IMR-90 (cell line): ENCODE measurements around the gene PARP16. TPM values are rescaled to one million over a fixed set of nuclear protein-coding genes. Genes with fewer than 3 reads are reported as not detected.

ENCODE experiments used
- ATAC-seq: fragments of 200-7000 bp; cut with Tn5 transposase; 2 replicates; pipeline ENCODE4 v1.9.1; 2020; ENCODE audit warnings: low read depth, mild to moderate bottlenecking, moderate library complexity
- BruUV-seq: library from RNA; stranded (reverse); fragments of 400-500 nt; replicated peaks from 2 replicates; lab custom pipeline; 2021; lab: Mats Ljungman, UMichigan
- CTCF ChIA-PET: fragments of 300-600 bp; formaldehyde crosslinking; extraction: SDS; loops from one replicate; lab custom pipeline; 2021; ENCODE audit warnings: antibody characterized with exemption; lab: Yijun Ruan, JAX
- POLR2A ChIA-PET: fragments of 300-600 bp; sonication (Branson Sonifier 250); formaldehyde crosslinking; loops from one replicate; lab custom pipeline; 2022; ENCODE audit warnings: antibody characterized with exemption; ENCODE audit not compliant: unreplicated experiment; lab: Charles Lee
- DNase-seq: peaks from one replicate; pipeline ENCODE4 v3.0.0; 2013
- H2AFZ ChIP-seq: replicated peaks from 2 replicates; pipeline ENCODE3; 2013; ENCODE audit warnings: low read length, mild to moderate bottlenecking; ENCODE audit not compliant: poor library complexity
- H2AK5ac ChIP-seq: 2 replicates; pipeline ENCODE4 v1.6.1; 2013; ENCODE audit warnings: low read depth, low read length, inconsistent platforms
- H2AK9ac ChIP-seq: replicated peaks from 2 replicates; pipeline ENCODE3; 2013; ENCODE audit warnings: mild to moderate bottlenecking, low read depth, low read length, moderate library complexity; ENCODE audit not compliant: poor library complexity
- H2BK120ac ChIP-seq: 2 replicates; pipeline ENCODE4 v1.6.1; 2013; ENCODE audit warnings: low read depth, low read length, inconsistent platforms
- H2BK15ac ChIP-seq: 3 replicates; pipeline ENCODE4 v1.6.1; 2013; ENCODE audit warnings: low read depth, low read length, inconsistent platforms
- H2BK20ac ChIP-seq: 2 replicates; pipeline ENCODE4 v1.6.1; 2013; ENCODE audit warnings: low read depth, mild to moderate bottlenecking, inconsistent platforms, low read length, moderate library complexity
- H2BK5ac ChIP-seq: 2 replicates; pipeline ENCODE4 v1.6.1; 2013; ENCODE audit warnings: mild to moderate bottlenecking, low read depth, low read length, inconsistent platforms; ENCODE audit not compliant: poor library complexity, severe bottlenecking
- H3K14ac ChIP-seq: replicated peaks from 2 replicates; pipeline ENCODE4 v1.6.1; 2013; ENCODE audit warnings: low read depth, low read length, inconsistent platforms
- H3K18ac ChIP-seq: 2 replicates; pipeline ENCODE4 v1.6.1; 2013; ENCODE audit warnings: low read depth, low read length, control low read depth
- H3K23ac ChIP-seq: 2 replicates; pipeline ENCODE4 v1.6.1; 2013; ENCODE audit warnings: low read depth, low read length, inconsistent platforms
- H3K27ac ChIP-seq: 2 replicates; pipeline ENCODE4 v1.5.1; 2013; ENCODE audit warnings: mild to moderate bottlenecking, control low read depth, low read length; ENCODE audit not compliant: insufficient read depth
- H3K27me3 ChIP-seq: 2 replicates; pipeline ENCODE4 v1.6.1; 2013; ENCODE audit warnings: low read length; ENCODE audit not compliant: control insufficient read depth, insufficient read depth
- H3K36me3 ChIP-seq: 2 replicates; pipeline ENCODE4 v1.6.1; 2013; ENCODE audit warnings: low read length, mixed read lengths; ENCODE audit not compliant: control insufficient read depth, insufficient read depth
- H3K4ac ChIP-seq: 2 replicates; pipeline ENCODE4 v1.6.1; 2013; ENCODE audit warnings: low read depth, low read length, inconsistent platforms
- H3K4me1 ChIP-seq: 2 replicates; pipeline ENCODE4 v1.6.1; 2013; ENCODE audit warnings: low read length, mixed read lengths; ENCODE audit not compliant: control insufficient read depth, insufficient read depth
- H3K4me2 ChIP-seq: 2 replicates; pipeline ENCODE4 v1.6.1; 2013; ENCODE audit warnings: low read depth, mild to moderate bottlenecking, control low read depth, low read length, moderate library complexity
- H3K4me3 ChIP-seq: 2 replicates; pipeline ENCODE4 v1.5.1; 2013; ENCODE audit warnings: low read depth, mild to moderate bottlenecking, control low read depth, low read length, moderate library complexity; ENCODE audit not compliant: insufficient read depth
- H3K56ac ChIP-seq: 2 replicates; pipeline ENCODE4 v1.6.1; 2013; ENCODE audit warnings: low read length, inconsistent platforms; ENCODE audit not compliant: insufficient read depth; ENCODE audit errors: extremely low read depth
- H3K79me1 ChIP-seq, 2 experiments: 2 replicates each; pipeline ENCODE4 v1.6.1; 2013; ENCODE audit warnings: low read length in 2 of 2, inconsistent platforms in 1 of 2, low read depth in 1 of 2
- H3K9ac ChIP-seq: 2 replicates; pipeline ENCODE4 v1.6.1; 2013; ENCODE audit warnings: low read depth, low read length, control low read depth
- H3K9me1 ChIP-seq: 2 replicates; pipeline ENCODE4 v1.6.1; 2013; ENCODE audit warnings: low read length, inconsistent platforms; ENCODE audit not compliant: insufficient read depth
- H3K9me3 ChIP-seq: 2 replicates; pipeline ENCODE4 v1.6.1; 2013; ENCODE audit warnings: low read length; ENCODE audit not compliant: control insufficient read depth, insufficient read depth
- H4K20me1 ChIP-seq: 2 replicates; pipeline ENCODE4 v1.6.1; 2013; ENCODE audit warnings: low read length, inconsistent platforms; ENCODE audit not compliant: insufficient read depth
- H4K5ac ChIP-seq: 2 replicates; pipeline ENCODE4 v1.6.1; 2013; ENCODE audit warnings: mild to moderate bottlenecking, low read depth, low read length, control low read depth
- H4K8ac ChIP-seq, 2 experiments: 2 replicates each; pipeline ENCODE4 v1.6.1; 2013; ENCODE audit warnings: low read depth in 2 of 2, low read length in 2 of 2, control low read depth in 1 of 2, inconsistent platforms in 1 of 2
- H4K91ac ChIP-seq: 2 replicates; pipeline ENCODE4 v1.6.1; 2013; ENCODE audit warnings: low read depth, low read length, inconsistent platforms; ENCODE audit not compliant: insufficient read depth
- CEBPB ChIP-seq: IDR thresholded peaks from 2 replicates; pipeline ENCODE4 v1.6.1; 2012; ENCODE audit warnings: low read depth, low read length, improper control_type of control experiment
- CHD1 ChIP-seq: IDR thresholded peaks from 2 replicates; pipeline ENCODE4 v1.6.1; 2012; ENCODE audit warnings: low read depth, low read length, improper control_type of control experiment
- MAFK ChIP-seq: IDR thresholded peaks from 2 replicates; pipeline ENCODE4 v1.6.1; 2012; ENCODE audit warnings: low read depth, low read length, improper control_type of control experiment
- MXI1 ChIP-seq: IDR thresholded peaks from 2 replicates; pipeline ENCODE4 v1.6.1; 2012; ENCODE audit warnings: low read depth, mild to moderate bottlenecking, low read length, moderate library complexity, borderline replicate concordance
- POLR2A ChIP-seq: IDR thresholded peaks from 2 replicates; pipeline ENCODE4 v1.6.1; 2012; ENCODE audit warnings: mild to moderate bottlenecking, low read depth, low read length
- RCOR1 ChIP-seq: IDR thresholded peaks from 2 replicates; pipeline ENCODE4 v1.6.1; 2012; ENCODE audit warnings: mild to moderate bottlenecking, low read length, improper control_type of control experiment; ENCODE audit not compliant: insufficient replicate concordance
- WGBS, 2 experiments: methylation state at CpG; one replicate each; pipeline versions ENCODE4 v1.1.5 to v1.1.7; 2013; ENCODE audit warnings: missing lambda C conversion rate in 2 of 2; ENCODE audit not compliant: insufficient read length in 1 of 2; ENCODE audit errors: extremely low coverage in 2 of 2; 5-methylcytosine and 5-hydroxymethylcytosine counted together
- dilution Hi-C: fragments of 300-500 bp; cut with HindIII; formaldehyde crosslinking; loops from one replicate; pipeline ENCODE4 v1.14.3; 2018; ENCODE audit warnings: low sequenced_read_pairs; ENCODE audit not compliant: unreplicated experiment
- in situ Hi-C: fragments of 300-500 bp; cut with MboI; formaldehyde crosslinking; loops from 3 replicates; pipeline ENCODE4 v1.14.3; 2019; ENCODE audit warnings: low sequenced_read_pairs, inconsistent platforms, mixed read lengths
- intact Hi-C: fragments of 100-400 bp; cut with micrococcal nuclease; formaldehyde crosslinking; loops from 2 replicates; pipeline ENCODE4 v1.10.0; 2022
- polyA plus RNA-seq, 3 experiments: library from polyadenylated mRNA; depleted of rRNA; stranded (reverse); fragments of >200 nt; gene quantifications; 2 replicates each; pipeline ENCODE4 v1.2.3, GENCODE V29; 2012; ENCODE audit warnings: low replicate concordance in 1 of 3
- total RNA-seq: library from RNA; depleted of rRNA; stranded (reverse); fragments of >200 nt; gene quantifications from 2 replicates; pipeline ENCODE4 v1.2.3, GENCODE V29; 2012

Gene PARP16
- total and polyA plus RNA-seq, 2 of the 4 experiments (the other 2 are of a cell fraction), result 1.3 to 5.0 TPM

GRCh38 chr15:65304381-65305149 lies 17.9 kb upstream of the PARP16 start, which contains the start of gene RNU5B-1 (continued):
- no peak for TF ChIP-seq MXI1
- peak; percentile 79 for TF ChIP-seq CEBPB
- TF ChIP-seq CHD1, result peak; percentile 97; the same call in 1 of the 2 replicates

DNA sequence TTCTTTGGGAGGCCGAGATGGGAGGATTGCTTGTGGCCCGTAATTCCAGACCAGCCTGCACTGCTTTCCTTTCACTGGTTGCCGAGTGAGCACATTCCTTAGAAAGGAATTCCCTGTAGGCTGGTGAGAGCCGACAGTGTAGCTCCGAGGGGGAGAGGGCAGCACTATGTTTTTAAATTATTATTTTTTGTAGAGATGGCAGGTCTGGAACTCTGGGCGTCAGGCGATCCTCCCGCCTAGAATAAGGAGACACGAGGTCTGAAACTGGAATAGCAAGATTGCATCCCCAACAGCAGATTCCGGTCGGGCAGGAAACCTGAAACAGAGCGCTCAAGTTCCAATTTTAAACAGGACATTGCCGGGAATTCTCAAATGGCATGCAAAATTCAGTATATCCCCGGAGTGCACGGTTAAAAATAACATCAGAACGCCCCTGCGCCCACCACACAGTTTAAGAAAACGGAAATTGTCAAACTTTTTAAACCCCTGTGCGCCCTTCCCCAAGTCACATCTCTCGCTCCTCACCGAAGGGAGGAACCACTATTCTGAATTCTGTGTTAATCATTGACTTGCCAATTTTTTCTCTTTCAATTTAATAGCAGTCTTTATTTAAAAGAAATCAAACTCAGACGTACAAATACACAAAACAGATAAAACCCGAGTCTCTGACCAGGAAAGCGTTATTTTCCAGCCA lies 17.2 kb upstream of the PARP16 start:
- H3K9me3 ChIP-seq, result no peaks in the 10 kb centered on the region
- WGBS, 2 experiments, result 0% methylated on average over 2 of the region's 24 CpGs; no CpG with 5 or more reads in 1 of the 2 experiments
- dilution Hi-C loops, result no loop called here

More for the DNA sequence above, 17.2 kb upstream of the PARP16 start:
- H3K18ac ChIP-seq, result peak overlapping the region; percentile 50
- H2BK5ac ChIP-seq, result peak overlapping the region; percentile 97
- ATAC-seq (peak; percentile 24), DNase-seq (peak; percentile 43)
- H2AK9ac ChIP-seq, result peak overlapping the region; percentile 0
- H4K8ac ChIP-seq, result peak overlapping the region; percentile 51 to 87
- ChIA-PET CTCF (no interaction called here), POLR2A (interaction anchor here (0.5 to 1.2 kb wide), 8 partner anchors 18 to 559 kb away, joined by 3 to 11 read pairs (median 5); partner anchors contain the start of genes CLPX and PARP16)
- peak overlapping the region; percentile 4; the same call in 1 of the 3 replicates for H2BK15ac ChIP-seq
- peak overlapping the region; percentile 90 for H2AFZ ChIP-seq
- peak overlapping the region; percentile 65 for H4K5ac ChIP-seq
- peak overlapping the region; percentile 3 for H3K14ac ChIP-seq
- TF ChIP-seq MAFK (peak; percentile 54; the same call in 1 of the 2 replicates), POLR2A (no peak), CEBPB (no peak), RCOR1 (no peak)
- H3K4me2 ChIP-seq, result peak overlapping the region; percentile 90
- in situ Hi-C loops (no loop called here), intact Hi-C loops (loop anchor here (1.0 kb wide), 2 partner anchors 8 to 115 kb away; partner anchors contain the start of gene RNU5A-1)
- H4K20me1 ChIP-seq, result peaks cover 9% of the 10 kb centered on the region
- no peaks in the 10 kb centered on the region for H3K36me3 ChIP-seq
- peak overlapping the region; percentile 79 for H3K56ac ChIP-seq
- H3K27ac ChIP-seq, result peak overlapping the region; percentile 56
- peak overlapping the region; percentile 50 for H3K4me3 ChIP-seq
- H3K4ac ChIP-seq, result peak overlapping the region; percentile 83
- H3K23ac ChIP-seq, result peak overlapping the region; percentile 39
- no peaks in the 10 kb centered on the region for H3K79me1 ChIP-seq
- H3K27me3 ChIP-seq, result no peaks in the 10 kb centered on the region
- no peak overlapping the region for H2AK5ac ChIP-seq
- H2BK120ac ChIP-seq, result peak overlapping the region; percentile 25
- H2BK20ac ChIP-seq, result peak overlapping the region; percentile 11
- peak overlapping the region; percentile 42 for H4K91ac ChIP-seq
- no peaks in the 10 kb centered on the region for H3K9me1 ChIP-seq
- H3K4me1 ChIP-seq, result peaks cover 3% of the 10 kb centered on the region
- no TSS peak for BruUV-seq
- H3K9ac ChIP-seq, result peak overlapping the region; percentile 67
